GM18498 (cell line): ENCODE data around the gene ANKRD17.
A peak's percentile ranks its signal among the peaks of the same experiment; 100 is the strongest.

Source experiments
- ATAC-seq: cut with Tn5 transposase; IDR thresholded peaks from one replicate; pipeline ENCODE4 v1.9.1; 2021; ENCODE audit warnings: mild to moderate bottlenecking, moderate library complexity; ENCODE audit not compliant: unreplicated experiment

The ANKRD17 gene

DNA sequence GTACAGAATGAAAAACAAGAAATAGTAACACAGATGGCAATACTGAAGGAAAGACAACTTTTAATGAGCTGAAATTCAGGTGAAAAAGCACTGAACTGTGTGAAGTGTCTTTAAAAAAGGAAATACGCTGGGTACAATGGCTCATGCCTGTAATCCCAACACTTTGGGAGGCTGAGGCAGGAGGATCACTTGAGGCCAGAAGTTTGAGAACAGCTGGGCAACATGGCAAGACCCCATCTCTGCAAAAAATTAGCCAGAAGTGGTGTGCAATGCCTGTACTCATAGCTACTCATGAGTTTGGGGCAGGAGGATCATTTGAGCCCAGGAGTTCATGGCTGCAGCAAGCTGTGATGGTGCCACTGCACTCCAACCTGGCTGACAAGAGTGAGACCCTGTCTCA, 129.3 kb downstream of the ANKRD17 start:
- ATAC-seq = no peak

- ATAC-seq = peak; percentile 74
Measured at GRCh38 chr4:73127839-73128453, 130.7 kb downstream of the ANKRD17 start.

DNA sequence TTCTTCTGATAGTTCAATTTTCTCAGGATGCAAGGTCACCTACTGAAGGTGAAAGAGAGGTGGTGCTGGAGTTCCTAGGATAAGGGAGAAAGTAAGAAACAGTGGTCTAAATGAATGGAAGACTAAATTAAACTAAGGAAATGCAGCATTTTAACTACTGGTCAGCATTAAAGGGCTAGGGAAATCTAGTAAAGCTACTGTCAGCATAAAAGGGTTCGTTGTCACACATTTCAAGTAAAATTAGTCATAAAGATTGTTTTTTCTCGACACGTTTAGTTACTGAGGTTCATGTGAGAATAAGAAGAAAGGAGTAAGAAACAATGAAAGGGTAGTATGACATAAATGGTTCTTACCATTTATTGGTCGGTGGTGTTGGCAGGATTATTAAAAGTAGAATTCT, 149.1 kb downstream of the ANKRD17 start:
- ATAC-seq = no peak

DNA sequence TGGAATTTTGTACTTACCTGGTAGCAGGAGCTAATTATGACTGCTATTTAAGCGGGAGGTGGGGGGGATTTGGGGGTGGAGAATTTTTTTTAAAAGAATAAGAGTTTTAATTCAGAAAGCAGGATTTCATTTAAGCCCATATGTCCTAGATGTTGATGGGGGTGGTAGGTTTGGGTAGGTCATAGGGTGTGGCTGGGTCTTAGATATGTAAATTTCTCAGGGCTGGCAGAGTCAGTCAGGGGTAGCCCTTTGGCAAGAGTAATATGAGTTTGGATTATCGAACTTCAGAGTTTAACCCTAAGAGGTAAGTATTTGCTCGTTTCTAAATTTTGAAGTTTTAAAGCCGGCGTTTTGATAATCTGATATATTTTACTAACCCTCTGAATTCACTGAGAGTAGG, 153.9 kb downstream of the ANKRD17 start:
- ATAC-seq = no peak

- no peak for ATAC-seq
Measured at GRCh38 chr4:73103799-73104503, 154.6 kb downstream of the ANKRD17 start.

DNA sequence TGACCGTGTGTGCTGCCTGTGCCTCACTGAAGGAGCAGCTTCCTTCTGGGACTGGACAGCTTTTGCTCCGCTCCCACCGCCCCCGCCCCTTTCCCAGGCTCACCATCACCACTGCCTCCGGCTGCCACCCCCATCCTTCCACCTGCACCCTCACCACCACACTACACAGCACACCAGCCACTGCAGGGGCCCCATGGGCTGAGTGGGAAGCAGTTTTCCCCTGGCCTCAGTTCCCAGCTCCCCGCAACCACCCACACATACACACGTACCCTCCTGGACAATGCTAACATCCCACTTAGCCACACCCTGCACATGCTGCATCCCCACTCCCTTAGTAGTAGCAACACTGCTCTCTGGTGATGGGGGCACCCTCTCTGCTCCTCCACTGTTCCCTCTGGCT, 159.5 kb downstream of the ANKRD17 start:
- no peak for ATAC-seq

- ATAC-seq = no peak
Measured at GRCh38 chr4:73098713-73099112, 159.9 kb downstream of the ANKRD17 start.

DNA sequence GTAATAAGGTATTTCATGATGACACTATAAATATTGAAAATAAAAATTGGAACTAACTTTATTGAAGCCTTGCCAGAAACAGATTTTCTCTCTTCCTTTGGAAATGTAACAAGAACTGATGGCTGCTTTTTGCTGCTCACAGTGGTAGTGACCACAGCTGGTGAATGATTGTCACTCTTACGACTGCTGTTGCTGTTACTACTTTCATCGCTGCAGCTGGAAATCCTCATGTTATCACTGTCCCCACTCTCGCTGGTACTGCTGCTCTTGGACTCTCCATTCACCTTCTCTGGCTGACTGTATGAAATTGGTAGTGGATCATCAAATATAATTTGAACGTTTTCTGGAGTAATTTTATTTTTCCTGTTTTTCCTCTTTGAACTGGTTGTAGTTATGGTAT, 160.6 kb downstream of the ANKRD17 start:
- ATAC-seq = no peak

- no peak for ATAC-seq
Measured at GRCh38 chr4:73092868-73093267, 165.7 kb downstream of the ANKRD17 start.

- no peak for ATAC-seq
Measured at GRCh38 chr4:73090738-73091137, 167.9 kb downstream of the ANKRD17 start.

- no peak for ATAC-seq
Measured at GRCh38 chr4:73087871-73088270, 170.7 kb downstream of the ANKRD17 start.

- no peak for ATAC-seq
Measured at GRCh38 chr4:73086095-73086868, 172.3 kb downstream of the ANKRD17 start.

DNA sequence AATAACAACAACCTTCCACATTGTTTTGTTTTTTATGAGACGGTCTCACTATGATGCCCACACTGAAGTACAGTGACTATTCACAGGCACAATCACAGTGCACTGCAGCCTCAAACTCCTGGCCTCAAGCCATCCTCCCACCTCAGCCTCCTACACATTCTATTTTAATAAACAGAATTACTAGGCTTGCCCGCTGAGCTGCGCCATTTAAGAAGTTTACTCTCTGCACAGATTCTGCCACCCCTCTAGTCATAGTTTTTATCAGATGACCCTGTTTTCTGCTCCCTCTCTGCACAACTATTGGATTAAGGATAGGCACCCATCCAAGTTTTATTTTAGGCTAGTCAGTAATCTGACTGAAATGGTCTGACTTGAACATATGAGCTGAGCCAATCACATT, 177.8 kb downstream of the ANKRD17 start:
- ATAC-seq = no peak

DNA sequence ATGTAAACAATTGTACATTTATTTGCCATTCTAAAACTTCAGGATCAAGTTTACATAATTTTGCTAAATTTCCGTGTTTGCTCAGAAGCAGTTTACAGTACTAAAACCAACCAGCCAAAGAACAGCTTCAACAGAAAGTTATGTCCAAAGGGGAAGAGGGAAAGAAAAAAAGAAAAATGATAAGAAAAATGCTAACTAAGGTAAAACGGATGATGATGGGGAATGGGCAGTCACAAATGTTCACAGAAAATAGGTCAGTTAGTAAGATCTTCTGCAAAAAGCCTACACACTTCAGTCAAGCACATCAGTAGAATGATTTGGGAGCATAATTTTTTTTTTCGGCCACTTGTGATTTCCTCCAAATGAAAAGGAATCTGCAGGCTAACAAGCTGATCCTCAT, 182.8 kb downstream of the ANKRD17 start:
- ATAC-seq = no peak

DNA sequence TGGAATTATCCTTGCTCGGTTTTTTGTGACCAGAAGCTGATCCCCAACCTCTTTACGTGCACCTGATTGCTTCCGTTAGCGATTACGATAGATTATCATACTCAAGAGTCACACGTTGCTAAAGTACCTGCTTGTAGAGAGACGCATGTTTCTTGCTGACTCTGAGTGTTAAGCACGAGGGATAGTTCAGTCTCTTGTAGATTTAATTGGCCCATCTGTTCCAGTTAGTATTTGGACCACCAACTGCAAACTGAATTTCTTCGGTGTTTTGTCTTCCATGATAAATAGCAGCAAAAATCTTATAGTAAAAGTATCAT, 188.6 kb downstream of the ANKRD17 start:
- peak; percentile 23 for ATAC-seq

- peak; percentile 83 for ATAC-seq
Measured at GRCh38 chr4:73069338-73070073, 189.1 kb downstream of the ANKRD17 start, which contains the start of gene COX18. TSS of gene COX18 (minus strand) at chr4:73069716. CDS start at chr4:73069649, 67 bp downstream.

GRCh38 chr4:73068491-73069337, 189.9 kb downstream of the ANKRD17 start:
- peak; percentile 4 for ATAC-seq

DNA sequence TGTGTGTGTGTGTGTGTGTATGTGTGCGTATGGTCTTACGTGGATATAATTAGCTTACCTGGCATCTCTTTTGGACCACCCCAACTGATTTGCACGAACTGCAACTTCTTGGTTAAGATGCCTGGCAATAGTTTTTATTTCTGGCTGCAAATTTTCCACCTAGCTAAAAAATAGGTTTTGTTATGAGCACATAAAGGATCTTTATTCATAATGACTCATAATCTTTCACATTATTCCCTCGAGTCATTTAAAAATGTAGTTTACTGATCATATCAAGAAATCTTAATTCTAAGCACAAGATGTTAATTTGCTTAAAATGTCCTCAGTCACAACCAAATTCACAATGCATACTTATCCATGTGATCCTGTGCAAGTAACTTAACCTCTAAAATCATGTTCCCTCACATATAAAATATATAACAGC, 190.6 kb downstream of the ANKRD17 start:
- no peak for ATAC-seq

DNA sequence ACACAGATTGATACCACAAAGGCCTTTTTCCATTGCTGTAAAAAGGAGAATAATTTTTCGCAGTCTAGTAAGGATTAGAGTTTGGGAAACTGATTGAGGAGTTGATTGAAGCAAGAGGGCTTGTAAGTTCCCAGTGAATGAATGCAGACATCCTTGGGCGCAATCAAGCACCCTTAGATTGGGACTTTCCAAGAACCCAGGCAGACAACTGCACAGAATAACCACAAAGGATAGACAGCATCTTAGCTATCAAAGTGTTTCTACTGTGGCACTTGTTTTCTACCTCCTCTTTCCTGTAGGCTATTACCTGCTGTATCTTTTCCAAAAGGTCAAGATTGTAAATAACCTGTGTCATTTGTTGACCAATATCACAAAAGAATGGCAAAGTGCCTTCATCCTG, 191.7 kb downstream of the ANKRD17 start:
- no peak for ATAC-seq

GRCh38 chr4:73066445-73066844, 192.2 kb downstream of the ANKRD17 start:
- no peak for ATAC-seq
